Superior temporal gyrus (tissue), 1 donor: Measurements from ENCODE around the gene AGFG1.

Experiments used
- DNase-seq: peaks from one replicate; pipeline ENCODE4 v3.0.0-alpha.2; 2016; ENCODE audit errors: extremely low spot score

Gene AGFG1

GRCh38 chr2:227461811-227462461 lies 10.0 kb upstream of the AGFG1 start:
- no peak for DNase-seq

GRCh38 chr2:227462462-227462951 lies 9.4 kb upstream of the AGFG1 start:
- no peak for DNase-seq

GRCh38 chr2:227462972-227463931 lies 8.7 kb upstream of the AGFG1 start:
- no peak for DNase-seq

GRCh38 chr2:227464361-227464760 lies 7.6 kb upstream of the AGFG1 start:
- no peak for DNase-seq

- no peak for DNase-seq
These were observed 7.1 kb upstream of the AGFG1 start for GRCh38 chr2:227464851-227465250.

- DNase-seq: no peak
These were observed 4.9 kb upstream of the AGFG1 start for GRCh38 chr2:227466887-227467600.

- no peak for DNase-seq
These were observed 544 bp upstream of the AGFG1 start for GRCh38 chr2:227471412-227471811.

GRCh38 chr2:227472265-227473121 lies 537 bp downstream of the AGFG1 start:
- DNase-seq: no peak

- DNase-seq: no peak
These were observed 1.1 kb downstream of the AGFG1 start for GRCh38 chr2:227473122-227473461.

- no peak for DNase-seq
These were observed 1.9 kb downstream of the AGFG1 start for GRCh38 chr2:227473806-227474205.

GRCh38 chr2:227474410-227474809 lies 2.5 kb downstream of the AGFG1 start:
- DNase-seq: no peak

- no peak for DNase-seq
These were observed 5.3 kb downstream of the AGFG1 start for GRCh38 chr2:227477291-227477690.

- peak; percentile 67 for DNase-seq
These were observed 8.0 kb downstream of the AGFG1 start for GRCh38 chr2:227479865-227480475.

GRCh38 chr2:227480528-227480927 lies 8.6 kb downstream of the AGFG1 start:
- no peak for DNase-seq

GRCh38 chr2:227482638-227483340 lies 10.8 kb downstream of the AGFG1 start:
- DNase-seq: no peak

- no peak for DNase-seq
These were observed 13.5 kb downstream of the AGFG1 start for GRCh38 chr2:227485429-227485828.

GRCh38 chr2:227486688-227487087 lies 14.7 kb downstream of the AGFG1 start:
- DNase-seq: no peak

- DNase-seq: no peak
These were observed 16.1 kb downstream of the AGFG1 start for GRCh38 chr2:227488045-227488444.

GRCh38 chr2:227491386-227491785 lies 19.4 kb downstream of the AGFG1 start:
- DNase-seq: no peak

GRCh38 chr2:227493524-227493923 lies 21.6 kb downstream of the AGFG1 start:
- DNase-seq: no peak
